ENCODE results near the gene OR4C15. TPM values are rescaled to one million over a fixed set of nuclear protein-coding genes. Genes with fewer than 3 reads are reported as not detected.

OR4C15 gene
- total RNA-seq (not detected), total RNA-seq (0 reads per million in 29 experiments)
- not detected for total RNA-seq (2013)

DNA sequence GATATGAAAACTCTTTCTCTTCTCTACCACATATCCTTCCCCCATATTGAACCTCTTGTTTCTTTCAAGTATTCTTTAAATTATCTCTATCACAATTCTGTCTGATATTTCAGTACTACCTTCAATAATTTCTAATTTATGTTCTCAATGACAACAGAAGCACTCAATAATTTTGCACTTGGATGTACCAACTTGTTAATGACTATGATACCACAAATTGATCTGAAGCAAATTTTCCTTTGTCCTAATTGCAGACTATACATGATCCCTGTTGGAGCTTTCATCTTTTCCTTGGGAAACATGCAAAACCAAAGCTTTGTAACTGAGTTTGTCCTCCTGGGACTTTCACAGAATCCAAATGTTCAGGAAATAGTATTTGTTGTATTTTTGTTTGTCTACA lies at the start of gene OR4C15:
Gene OR4C15 (plus strand): TSS at position 301 of the 400 bp plus-strand sequence. CDS start 0 bp downstream, at position 301.
- H3K4me3 Mint-ChIP-seq: no peak within 1 kb of the TSS
- no peaks in the 10 kb centered on the region for H3K4me1 ChIP-seq (ENCODE audit: control insufficient read depth in 1 of 2, extremely low read depth in 1 of 2, insufficient read depth in 2 of 2, low read length in 2 of 2)
- no peak for DNase-seq
- ATAC-seq (replicated peaks in 1 of 4): no peak
- H3K36me3 Mint-ChIP-seq: no peaks in the 10 kb centered on the region
- peaks cover 5% of the 10 kb centered on the region for H3K9me3 ChIP-seq
- CTCF ChIA-PET: no interaction called here
- POLR2A ChIA-PET: no interaction called here
- no peak within 1 kb of the TSS for H3K27ac Mint-ChIP-seq
- peaks cover 17 to 39% (median 37%) of the 10 kb centered on the region in 3 donors for H3K9me3 Mint-ChIP-seq
- no peaks in the 10 kb centered on the region for H3K4me1 Mint-ChIP-seq
- no peaks in the 10 kb centered on the region for H3K27me3 Mint-ChIP-seq
- H3K4me3 ChIP-seq (ENCODE audit: control insufficient read depth in 1 of 2, extremely low read depth in 1 of 2, low read length in 1 of 2): no peak within 1 kb of the TSS
- H3K36me3 ChIP-seq (ENCODE audit: control insufficient read depth in 2 of 2, extremely low read depth in 1 of 2, insufficient read depth in 1 of 2, low read length in 1 of 2): no peaks in the 10 kb centered on the region
- no peaks in the 10 kb centered on the region for H3K27me3 ChIP-seq (replicated peaks in 1 of 2; ENCODE audit: control insufficient read depth in 2 of 2, extremely low read depth in 1 of 2, insufficient read depth in 2 of 2, low read length in 1 of 2)
- H3K27ac ChIP-seq (ENCODE audit: low read length): no peak within 1 kb of the TSS

DNA sequence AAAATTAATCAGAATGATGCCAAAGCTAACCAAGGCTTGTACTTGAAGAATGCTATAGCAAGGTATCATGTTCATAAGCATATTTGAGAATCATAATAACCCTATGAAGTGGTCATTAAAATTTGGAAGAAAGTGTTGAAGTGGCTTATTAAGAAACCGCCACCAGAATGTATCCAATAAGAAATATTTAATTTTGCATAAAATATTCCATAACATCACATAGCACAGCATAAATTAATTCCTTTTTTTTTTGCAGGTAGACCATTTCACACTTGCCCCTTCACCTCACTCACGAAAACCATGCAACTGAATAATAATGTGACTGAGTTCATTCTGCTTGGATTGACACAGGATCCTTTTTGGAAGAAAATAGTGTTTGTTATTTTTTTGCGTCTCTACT lies 17.6 kb downstream of the OR4C15 start, which contains the start of gene OR4C16:
Gene OR4C16 (plus strand): TSS at position 301 of the 400 bp plus-strand sequence. CDS start 0 bp downstream, at position 301.
- Mint-ChIP-seq H3K4me1 (no peaks in the 10 kb centered on the region), H3K36me3 (no peaks in the 10 kb centered on the region), H3K4me3 (no peak within 1 kb of the TSS), H3K27ac (no peak within 1 kb of the TSS), H3K27me3 (no peaks in the 10 kb centered on the region), H3K9me3 (peaks cover 10 to 37% (median 29%) of the 10 kb centered on the region in 3 donors)
- Histone ChIP-seq H3K36me3 (ENCODE audit: control insufficient read depth in 2 of 2, extremely low read depth in 1 of 2, insufficient read depth in 1 of 2, low read length in 1 of 2) (no peaks in the 10 kb centered on the region), H3K27me3 (replicated peaks in 1 of 2; ENCODE audit: control insufficient read depth in 2 of 2, extremely low read depth in 1 of 2, insufficient read depth in 2 of 2, low read length in 1 of 2) (no peaks in the 10 kb centered on the region), H3K9me3 (peaks cover 10% of the 10 kb centered on the region), H3K4me3 (ENCODE audit: control insufficient read depth in 1 of 2, extremely low read depth in 1 of 2, low read length in 1 of 2) (no peak within 1 kb of the TSS), H3K27ac (ENCODE audit: low read length) (no peak within 1 kb of the TSS), H3K4me1 (ENCODE audit: control insufficient read depth in 1 of 2, extremely low read depth in 1 of 2, insufficient read depth in 2 of 2, low read length in 2 of 2) (no peaks in the 10 kb centered on the region)
- DNase-seq (no peak), ATAC-seq (replicated peaks in 1 of 4) (no peak)
- ChIA-PET CTCF (no interaction called here), POLR2A (no interaction called here)
- no CpG with 5 or more reads among the region's 3 CpGs for WGBS (ENCODE audit: insufficient coverage)

DNA sequence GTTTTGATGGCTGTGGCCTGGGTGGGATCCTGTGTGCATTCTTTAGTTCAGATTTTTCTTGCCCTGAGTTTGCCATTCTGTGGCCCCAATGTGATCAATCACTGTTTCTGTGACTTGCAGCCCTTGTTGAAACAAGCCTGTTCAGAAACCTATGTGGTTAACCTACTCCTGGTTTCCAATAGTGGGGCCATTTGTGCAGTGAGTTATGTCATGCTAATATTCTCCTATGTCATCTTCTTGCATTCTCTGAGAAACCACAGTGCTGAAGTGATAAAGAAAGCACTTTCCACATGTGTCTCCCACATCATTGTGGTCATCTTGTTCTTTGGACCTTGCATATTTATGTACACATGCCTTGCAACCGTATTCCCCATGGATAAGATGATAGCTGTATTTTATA lies 18.3 kb downstream of the OR4C15 start:
- H3K36me3 Mint-ChIP-seq: no peaks in the 10 kb centered on the region

More for the DNA sequence above, 18.3 kb downstream of the OR4C15 start:
- Histone ChIP-seq H3K27me3 (replicated peaks in 1 of 2; ENCODE audit: control insufficient read depth in 2 of 2, extremely low read depth in 1 of 2, insufficient read depth in 2 of 2, low read length in 1 of 2) (no peaks in the 10 kb centered on the region), H3K4me3 (ENCODE audit: control insufficient read depth in 1 of 2, extremely low read depth in 1 of 2, low read length in 1 of 2) (no peak overlapping the region), H3K27ac (ENCODE audit: low read length) (no peak overlapping the region), H3K9me3 (peaks cover 10% of the 10 kb centered on the region), H3K36me3 (ENCODE audit: control insufficient read depth in 2 of 2, extremely low read depth in 1 of 2, insufficient read depth in 1 of 2, low read length in 1 of 2) (no peaks in the 10 kb centered on the region), H3K4me1 (ENCODE audit: control insufficient read depth in 1 of 2, extremely low read depth in 1 of 2, insufficient read depth in 2 of 2, low read length in 2 of 2) (no peaks in the 10 kb centered on the region)
- no peaks in the 10 kb centered on the region for H3K27me3 Mint-ChIP-seq
- DNase-seq: no peak
- no CpG with 5 or more reads among the region's 1 CpG for WGBS (ENCODE audit: insufficient coverage)
- no peak overlapping the region for H3K4me3 Mint-ChIP-seq
- POLR2A ChIA-PET: no interaction called here
- CTCF ChIA-PET: no interaction called here
- no peak for ATAC-seq (replicated peaks in 1 of 4)
- peaks cover 10 to 42% (median 34%) of the 10 kb centered on the region in 3 donors for H3K9me3 Mint-ChIP-seq
- no peaks in the 10 kb centered on the region for H3K4me1 Mint-ChIP-seq
- H3K27ac Mint-ChIP-seq: no peak overlapping the region

Other genes with a start within 250 kb of the OR4C15 start
- not detected for gene OR4A16, start 211.3 kb upstream of the OR4C15 start, total RNA-seq
- gene OR4A15, start 186.5 kb upstream of the OR4C15 start, total RNA-seq: not detected
- gene OR4C16, start 17.7 kb downstream of the OR4C15 start, total RNA-seq: not detected
- not detected for gene OR4C11, start 53.2 kb downstream of the OR4C15 start, total RNA-seq
- not detected for gene OR4P4, start 80.6 kb downstream of the OR4C15 start, total RNA-seq
- gene OR4S2, start 93.9 kb downstream of the OR4C15 start, total RNA-seq: not detected
- not detected for gene OR4C6, start 107.7 kb downstream of the OR4C15 start, total RNA-seq
- not detected for gene OR5D13, start 219.0 kb downstream of the OR4C15 start, total RNA-seq
- not detected for gene OR5D14, start 241.1 kb downstream of the OR4C15 start, total RNA-seq

All from T-cell (primary cell).